Neuronal stem cell (in vitro differentiated cells): ENCODE measurements around the gene RBSN.

ENCODE experiments used
- DNase-seq: peaks from one replicate; pipeline ENCODE4 v3.0.0-alpha.2; 2013; ENCODE audit warnings: low spot score
- H2AFZ ChIP-seq: one replicate; pipeline ENCODE4 v1.6.1; 2013; ENCODE audit warnings: mild to moderate bottlenecking, low read length, inconsistent platforms
- H2AK5ac ChIP-seq: 2 replicates; pipeline ENCODE4 v1.6.1; 2013; ENCODE audit warnings: low read depth, mild to moderate bottlenecking, inconsistent platforms, low read length, moderate library complexity, mixed read lengths
- H2BK120ac ChIP-seq: 2 replicates; pipeline ENCODE4 v1.6.1; 2013; ENCODE audit warnings: low read depth, mild to moderate bottlenecking, inconsistent platforms, low read length, moderate library complexity, mixed read lengths
- H2BK12ac ChIP-seq: one replicate; pipeline ENCODE4 v1.6.1; 2013; ENCODE audit warnings: low read length, inconsistent platforms
- H2BK15ac ChIP-seq: 2 replicates; pipeline ENCODE4 v1.6.1; 2013; ENCODE audit warnings: mild to moderate bottlenecking, low read length, inconsistent platforms, mixed read lengths
- H2BK5ac ChIP-seq: one replicate; pipeline ENCODE4 v1.6.1; 2013; ENCODE audit warnings: inconsistent platforms, mild to moderate bottlenecking, low read length, moderate library complexity
- H3K14ac ChIP-seq: one replicate; pipeline ENCODE4 v1.6.1; 2013; ENCODE audit warnings: low read length, inconsistent platforms
- H3K18ac ChIP-seq: 2 replicates; pipeline ENCODE4 v1.6.1; 2013; ENCODE audit warnings: low read length, inconsistent platforms
- H3K23ac ChIP-seq: 2 replicates; pipeline ENCODE4 v1.6.1; 2013; ENCODE audit warnings: low read depth, mild to moderate bottlenecking, mixed read lengths, low read length, inconsistent platforms; ENCODE audit not compliant: poor library complexity
- H3K27ac ChIP-seq: replicated peaks from 3 replicates; pipeline ENCODE4 v1.5.1; 2013; ENCODE audit warnings: low read length, inconsistent platforms
- H3K27me3 ChIP-seq, 3 experiments: 2 replicates each; pipeline ENCODE4 v1.6.1; 2013; ENCODE audit warnings: low read length in 3 of 3, mild to moderate bottlenecking in 2 of 3, inconsistent platforms in 1 of 3, low read depth in 1 of 3, mixed read lengths in 1 of 3, moderate library complexity in 1 of 3; ENCODE audit not compliant: control insufficient read depth in 3 of 3, insufficient read depth in 3 of 3
- H3K36me3 ChIP-seq, 2 donors: replicated peaks in 1 of 2; 2 replicates each; pipeline ENCODE4 v1.6.1; 2013; ENCODE audit warnings: low read length in 2 of 2; ENCODE audit not compliant: control insufficient read depth in 2 of 2, insufficient read depth in 2 of 2
- H3K4ac ChIP-seq: 2 replicates; pipeline ENCODE4 v1.6.1; 2013; ENCODE audit warnings: inconsistent platforms, mild to moderate bottlenecking, low read length, moderate library complexity
- H3K4me1 ChIP-seq, 2 donors: 1 replicate in 1 of 2; 2 replicates in 1 of 2; pipeline ENCODE4 v1.6.1; 2013; ENCODE audit warnings: low read length in 2 of 2, low read depth in 1 of 2; ENCODE audit not compliant: control insufficient read depth in 2 of 2, insufficient read depth in 1 of 2
- H3K4me2 ChIP-seq: one replicate; pipeline ENCODE4 v1.6.1; 2013; ENCODE audit warnings: mild to moderate bottlenecking, low read length, inconsistent platforms; ENCODE audit not compliant: insufficient read depth, poor library complexity, severe bottlenecking
- H3K4me3 ChIP-seq, 2 donors: 2 replicates each; pipeline ENCODE4 v1.5.1; 2013; ENCODE audit warnings: low read length in 2 of 2, mild to moderate bottlenecking in 2 of 2, inconsistent platforms in 1 of 2, moderate library complexity in 1 of 2
- H3K79me1 ChIP-seq: one replicate; pipeline ENCODE4 v1.6.1; 2013; ENCODE audit warnings: low read depth, mild to moderate bottlenecking, inconsistent platforms, low read length, moderate library complexity
- H3K9ac ChIP-seq: one replicate; pipeline ENCODE4 v1.6.1; 2013; ENCODE audit warnings: mild to moderate bottlenecking, low read depth, low read length, inconsistent platforms; ENCODE audit not compliant: poor library complexity
- H3K9me3 ChIP-seq, 2 donors: replicated peaks in 1 of 2; 2 replicates each; pipeline versions ENCODE3 to v1.6.1; 2013; ENCODE audit warnings: low read length in 2 of 2, mild to moderate bottlenecking in 2 of 2, inconsistent platforms in 1 of 2, low read depth in 1 of 2, mixed read lengths in 1 of 2, moderate library complexity in 1 of 2; ENCODE audit not compliant: control insufficient read depth in 2 of 2, insufficient read depth in 1 of 2
- H4K8ac ChIP-seq: one replicate; pipeline ENCODE4 v1.6.1; 2013; ENCODE audit warnings: low read depth, mild to moderate bottlenecking, inconsistent platforms, low read length, moderate library complexity
- H4K91ac ChIP-seq: one replicate; pipeline ENCODE4 v1.6.1; 2013; ENCODE audit warnings: low read length, low read depth, mild to moderate bottlenecking, inconsistent platforms; ENCODE audit not compliant: poor library complexity
- WGBS, 2 donors: extraction: QIAGEN DNeasy Blood & Tissue Kit; methylation state at CpG; one replicate each; pipeline ENCODE4 v1.1.7; 2013; ENCODE audit warnings: missing lambda C conversion rate in 2 of 2, mixed read lengths in 1 of 2; ENCODE audit not compliant: insufficient read length in 2 of 2, insufficient replicate concordance in 1 of 2; ENCODE audit errors: extremely low coverage in 2 of 2; 5-methylcytosine and 5-hydroxymethylcytosine counted together

RBSN gene

GRCh38 chr3:15120986-15121385 lies 22.0 kb upstream of the RBSN start:
- no peak overlapping the region for H2BK120ac ChIP-seq
- H3K9me3 ChIP-seq, result no peaks in the 10 kb centered on the region
- no peak overlapping the region for H3K23ac ChIP-seq
- no peak overlapping the region for H2AFZ ChIP-seq
- H2AK5ac ChIP-seq, result no peak overlapping the region
- WGBS, 2 donors, result no CpG with 5 or more reads among the region's 2 CpGs
- peaks cover 0 to 32% (median 3%) of the 10 kb centered on the region in 3 experiments for H3K27me3 ChIP-seq
- no peaks in the 10 kb centered on the region for H3K79me1 ChIP-seq
- H3K4ac ChIP-seq, result no peak overlapping the region
- no peak overlapping the region for H2BK5ac ChIP-seq
- no peak overlapping the region for H3K9ac ChIP-seq
- no peak overlapping the region for H3K4me2 ChIP-seq
- H3K4me1 ChIP-seq, result no peaks in the 10 kb centered on the region
- no peak overlapping the region for H3K14ac ChIP-seq
- no peak for DNase-seq
- H3K18ac ChIP-seq, result no peak overlapping the region
- no peak overlapping the region for H4K91ac ChIP-seq
- H3K4me3 ChIP-seq, result no peak overlapping the region
- H3K36me3 ChIP-seq, result no peaks in the 10 kb centered on the region
- no peak overlapping the region for H2BK12ac ChIP-seq
- no peak overlapping the region for H2BK15ac ChIP-seq
- no peak overlapping the region for H4K8ac ChIP-seq
- no peak overlapping the region for H3K27ac ChIP-seq

DNA sequence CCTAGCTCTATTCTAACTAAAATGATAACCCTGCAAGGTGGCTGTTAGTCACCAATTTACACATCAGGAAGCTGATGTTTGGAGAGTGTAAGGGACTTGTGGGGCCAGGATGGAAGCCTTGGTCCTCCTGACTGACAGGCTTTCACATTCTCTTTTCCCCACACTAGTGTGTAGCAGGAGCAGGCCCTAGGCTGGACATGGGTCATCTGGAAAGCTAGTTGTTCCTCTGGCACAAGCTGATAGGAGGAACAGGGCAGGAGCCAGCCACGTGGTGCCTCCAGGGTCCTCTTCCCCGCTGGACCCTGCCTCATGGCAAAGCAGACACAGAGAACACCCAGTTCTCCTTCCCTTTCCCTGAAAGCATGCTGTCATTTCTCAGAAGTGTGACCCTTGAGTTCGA lies 18.1 kb upstream of the RBSN start:
- Histone ChIP-seq H2BK12ac (no peak overlapping the region), H3K79me1 (no peaks in the 10 kb centered on the region), H2BK5ac (no peak overlapping the region), H4K8ac (no peak overlapping the region), H2AK5ac (no peak overlapping the region), H3K14ac (no peak overlapping the region), H3K27me3 (peaks cover 0 to 50% (median 3%) of the 10 kb centered on the region in 3 experiments), H3K23ac (no peak overlapping the region), H2BK15ac (no peak overlapping the region), H3K18ac (no peak overlapping the region), H3K4me1 (peaks cover 0 to 10% of the 10 kb centered on the region in 2 donors), H3K9ac (no peak overlapping the region), H4K91ac (no peak overlapping the region), H2AFZ (no peak overlapping the region), H3K27ac (no peak overlapping the region), H3K4me2 (no peak overlapping the region), H3K36me3 (no peaks in the 10 kb centered on the region), H2BK120ac (no peak overlapping the region), H3K9me3 (no peaks in the 10 kb centered on the region), H3K4ac (no peak overlapping the region), H3K4me3 (no peak overlapping the region)
- DNase-seq, result no peak
- WGBS, 2 donors, result no CpG with 5 or more reads among the region's 3 CpGs

DNA sequence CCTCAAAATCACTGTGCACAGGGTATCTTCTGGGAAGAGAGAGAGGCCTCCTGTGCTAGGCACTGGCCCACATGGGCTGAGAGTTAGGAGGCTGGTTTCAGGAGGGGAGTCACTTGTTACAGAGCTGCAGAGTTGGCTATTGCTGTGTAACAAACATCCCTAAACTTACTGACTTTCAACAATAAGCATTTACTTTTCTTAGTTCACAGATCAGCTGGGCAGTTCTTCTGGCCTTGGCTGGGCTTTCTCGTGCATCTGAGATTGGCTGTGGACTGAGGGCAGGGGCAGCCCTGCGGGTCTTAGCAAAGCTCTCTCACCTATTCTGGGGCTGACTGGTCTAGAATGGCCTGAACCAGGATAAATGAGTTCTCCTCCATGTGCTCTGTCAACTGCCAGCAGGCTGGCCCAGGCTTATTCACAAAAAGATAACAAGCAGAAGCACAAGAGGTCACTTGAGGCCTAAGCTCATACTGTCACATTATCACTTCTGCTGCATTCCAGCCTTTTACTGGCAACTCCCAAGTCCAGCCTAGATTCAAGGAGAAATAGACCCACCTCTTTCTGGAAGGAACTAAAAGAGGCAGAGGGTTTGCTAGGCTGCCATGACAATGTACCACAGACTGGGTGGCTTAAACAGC lies 17.2 kb upstream of the RBSN start:
- no peak overlapping the region for H3K27ac ChIP-seq
- H3K27me3 ChIP-seq, result peaks cover 0 to 50% (median 3%) of the 10 kb centered on the region in 3 experiments
- WGBS, 2 donors, result no CpG with 5 or more reads among the region's 2 CpGs
- H4K91ac ChIP-seq, result no peak overlapping the region
- H3K4me3 ChIP-seq, result no peak overlapping the region
- H3K9ac ChIP-seq, result no peak overlapping the region
- H3K4ac ChIP-seq, result no peak overlapping the region
- no peak overlapping the region for H2BK5ac ChIP-seq
- H2AK5ac ChIP-seq, result no peak overlapping the region
- no peaks in the 10 kb centered on the region for H3K9me3 ChIP-seq
- DNase-seq, result no peak
- no peaks in the 10 kb centered on the region for H3K36me3 ChIP-seq
- H2BK15ac ChIP-seq, result no peak overlapping the region
- no peak overlapping the region for H4K8ac ChIP-seq
- no peak overlapping the region for H3K18ac ChIP-seq
- peaks cover 0 to 10% of the 10 kb centered on the region in 2 donors for H3K4me1 ChIP-seq
- no peak overlapping the region for H3K23ac ChIP-seq
- no peak overlapping the region for H3K14ac ChIP-seq
- no peak overlapping the region for H3K4me2 ChIP-seq
- H3K79me1 ChIP-seq, result no peaks in the 10 kb centered on the region
- H2AFZ ChIP-seq, result peak overlapping the region; percentile 6
- H2BK12ac ChIP-seq, result no peak overlapping the region
- no peak overlapping the region for H2BK120ac ChIP-seq

DNA sequence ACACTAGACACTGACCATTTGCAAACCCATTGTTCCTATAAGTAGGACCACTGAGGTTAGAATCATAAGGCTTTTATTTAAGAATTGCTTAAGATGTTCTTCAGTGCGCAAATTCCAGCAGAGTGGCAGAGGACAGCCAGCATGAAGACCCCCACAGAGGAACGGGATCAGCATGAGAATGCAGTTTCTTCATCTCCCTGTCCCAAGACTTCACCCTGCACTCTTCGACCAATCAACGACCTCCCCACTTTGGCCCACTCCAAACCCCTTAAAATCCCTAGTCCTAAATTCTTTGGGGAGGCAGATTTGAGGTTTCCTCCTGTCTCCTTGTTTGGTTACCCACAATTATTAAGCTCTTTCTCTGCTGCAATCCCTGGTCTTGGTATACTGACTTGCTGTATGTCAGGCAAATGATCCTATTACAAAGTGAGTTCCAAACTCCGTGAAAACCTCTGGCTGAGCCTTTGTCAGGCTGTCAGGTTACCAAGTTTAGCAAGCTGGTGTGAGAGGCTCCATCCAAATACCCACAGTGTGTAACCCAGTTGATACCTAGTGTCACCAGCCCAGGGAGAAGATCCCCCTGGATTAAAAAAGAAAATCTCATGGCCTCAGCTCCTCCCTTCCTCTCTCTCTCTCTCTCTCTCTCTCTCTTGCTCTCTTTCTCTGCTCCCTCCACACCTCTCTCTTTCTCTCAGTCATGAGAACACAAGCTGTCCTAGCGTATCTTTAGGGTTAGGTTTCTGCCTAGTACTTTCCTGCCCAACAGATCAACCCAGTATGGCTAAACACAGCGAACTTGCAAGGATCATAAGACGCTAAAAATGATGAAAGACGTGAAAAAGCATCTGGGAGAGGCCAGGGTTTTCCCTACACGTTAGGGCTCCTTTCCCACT lies 15.8 kb upstream of the RBSN start:
- Histone ChIP-seq H4K8ac (no peak overlapping the region), H3K4me3 (no peak overlapping the region), H2AK5ac (no peak overlapping the region), H2BK5ac (no peak overlapping the region), H2BK15ac (no peak overlapping the region), H3K4ac (no peak overlapping the region), H3K36me3 (no peaks in the 10 kb centered on the region), H3K18ac (no peak overlapping the region), H3K9me3 (no peaks in the 10 kb centered on the region), H2AFZ (peak overlapping the region; percentile 25), H4K91ac (no peak overlapping the region), H2BK12ac (no peak overlapping the region), H3K23ac (no peak overlapping the region), H3K27me3 (peaks cover 0 to 38% (median 3%) of the 10 kb centered on the region in 3 experiments), H3K4me1 (peaks cover 0 to 10% of the 10 kb centered on the region in 2 donors), H2BK120ac (no peak overlapping the region), H3K4me2 (no peak overlapping the region), H3K27ac (no peak overlapping the region), H3K9ac (no peak overlapping the region), H3K14ac (no peak overlapping the region), H3K79me1 (no peaks in the 10 kb centered on the region)
- no CpG with 5 or more reads among the region's 10 CpGs for WGBS, 2 donors
- no peak for DNase-seq
